Measurements from ENCODE around the gene DACH2.

DACH2 gene

GRCh38 chrX:86210772-86211171 is 62.5 kb downstream of the DACH2 start:
- TF ChIP-seq TCF4 (CRISPR knock-in tag; IDR thresholded peaks at IDR 0.05; ENCODE audit: borderline replicate concordance) (peak; percentile 66; the same call in 1 of the 2 replicates), GLIS3 (CRISPR knock-in tag; IDR thresholded peaks at IDR 0.05) (no peak)
- ATAC-seq = no peak

- no peak for ATAC-seq
- TF ChIP-seq TOX (CRISPR knock-in tag; IDR thresholded peaks at IDR 0.05; ENCODE audit: borderline replicate concordance) (no peak), CREB5 (CRISPR knock-in tag; IDR thresholded peaks at IDR 0.05; ENCODE audit: low read depth) (no peak), ARNTL (CRISPR knock-in tag; IDR thresholded peaks at IDR 0.05; ENCODE audit: borderline replicate concordance, low read depth) (no peak), ISL1 (CRISPR knock-in tag; IDR thresholded peaks at IDR 0.05) (no peak), SNAI2 (CRISPR knock-in tag; IDR thresholded peaks at IDR 0.05) (no peak), PATZ1 (CRISPR knock-in tag; IDR thresholded peaks at IDR 0.05; ENCODE audit: borderline replicate concordance) (no peak), ZNF8 (CRISPR knock-in tag; IDR thresholded peaks at IDR 0.05) (no peak), ESRRG (CRISPR knock-in tag; IDR thresholded peaks at IDR 0.05) (no peak), GLIS3 (CRISPR knock-in tag; IDR thresholded peaks at IDR 0.05) (no peak), BACH2 (CRISPR knock-in tag; IDR thresholded peaks at IDR 0.05; ENCODE audit: borderline replicate concordance) (no peak), ZC3H10 (CRISPR knock-in tag; IDR thresholded peaks at IDR 0.05) (no peak), ZFP30 (CRISPR knock-in tag; IDR thresholded peaks at IDR 0.05) (no peak), RARB (CRISPR knock-in tag; IDR thresholded peaks at IDR 0.05) (no peak), ZFP3 (CRISPR knock-in tag; IDR thresholded peaks at IDR 0.05) (no peak), POU6F1 (CRISPR knock-in tag; IDR thresholded peaks at IDR 0.05; ENCODE audit: borderline replicate concordance, low read depth) (no peak), CSRNP3 (CRISPR knock-in tag; IDR thresholded peaks at IDR 0.05) (no peak), ZNF70 (CRISPR knock-in tag; IDR thresholded peaks at IDR 0.05) (no peak), PPARA (CRISPR knock-in tag; IDR thresholded peaks at IDR 0.05; ENCODE audit: borderline replicate concordance) (no peak), TSHZ2 (CRISPR knock-in tag; IDR thresholded peaks at IDR 0.05) (no peak)
These were observed 67.0 kb downstream of the DACH2 start for GRCh38 chrX:86215260-86215659.

- TF ChIP-seq OSR1 (CRISPR knock-in tag; IDR thresholded peaks at IDR 0.05) = no peak
- ATAC-seq = no peak
These were observed 89.2 kb downstream of the DACH2 start for GRCh38 chrX:86237482-86237881.

- no peak for ATAC-seq
- no peak for TF ChIP-seq TOX (CRISPR knock-in tag; IDR thresholded peaks at IDR 0.05; ENCODE audit: borderline replicate concordance)
- no peak for TF ChIP-seq SNAI2 (CRISPR knock-in tag; IDR thresholded peaks at IDR 0.05)
- no peak for TF ChIP-seq CSDC2 (CRISPR knock-in tag; IDR thresholded peaks at IDR 0.05)
- TF ChIP-seq ZNF70 (CRISPR knock-in tag; IDR thresholded peaks at IDR 0.05) = no peak
- no peak for TF ChIP-seq RARB (CRISPR knock-in tag; IDR thresholded peaks at IDR 0.05)
- no peak for TF ChIP-seq ZFP3 (CRISPR knock-in tag; IDR thresholded peaks at IDR 0.05)
- TF ChIP-seq ZNF8 (CRISPR knock-in tag; IDR thresholded peaks at IDR 0.05) = no peak
- no peak for TF ChIP-seq ZFP30 (CRISPR knock-in tag; IDR thresholded peaks at IDR 0.05)
- no peak for TF ChIP-seq TCF4 (CRISPR knock-in tag; IDR thresholded peaks at IDR 0.05; ENCODE audit: borderline replicate concordance)
- no peak for TF ChIP-seq ESRRG (CRISPR knock-in tag; IDR thresholded peaks at IDR 0.05)
These were observed 93.3 kb downstream of the DACH2 start for GRCh38 chrX:86241547-86241946.
